DMS153 (cell line): ENCODE measurements around the gene GPC6.
"Not testable (repeated sequence)": the region's sequence is repeated elsewhere in the genome, so short reads cannot be mapped to it uniquely, and the experiment has no call there.

Source experiments
- DNase-seq: peaks from one replicate; lab custom pipeline; 2025; lab: John Stamatoyannopoulos, UW

The GPC6 gene

GRCh38 chr13:93435651-93436050 is 209.0 kb downstream of the GPC6 start:
- DNase-seq = no peak

GRCh38 chr13:93437081-93437480 is 210.5 kb downstream of the GPC6 start:
- DNase-seq = no peak

- no peak for DNase-seq
Observed at GRCh38 chr13:93446238-93446637, 219.6 kb downstream of the GPC6 start.

- DNase-seq = no peak
Observed at GRCh38 chr13:93450191-93450621, 223.6 kb downstream of the GPC6 start.

- DNase-seq = no peak
Observed at GRCh38 chr13:93450761-93451160, 224.2 kb downstream of the GPC6 start.

- DNase-seq = not testable (repeated sequence)
Observed at GRCh38 chr13:93454676-93455235, 228.1 kb downstream of the GPC6 start.

- DNase-seq = no peak
Observed at GRCh38 chr13:93455861-93456260, 229.3 kb downstream of the GPC6 start.

- no peak for DNase-seq
Observed at GRCh38 chr13:93460005-93460404, 233.4 kb downstream of the GPC6 start.

- DNase-seq = no peak
Observed at GRCh38 chr13:93462151-93462550, 235.5 kb downstream of the GPC6 start.

- no peak for DNase-seq
Observed at GRCh38 chr13:93466502-93467036, 240.0 kb downstream of the GPC6 start.

- no peak for DNase-seq
Observed at GRCh38 chr13:93467175-93467574, 240.6 kb downstream of the GPC6 start.

- DNase-seq = no peak
Observed at GRCh38 chr13:93468433-93468832, 241.8 kb downstream of the GPC6 start.

- no peak for DNase-seq
Observed at GRCh38 chr13:93472296-93472695, 245.7 kb downstream of the GPC6 start.

- no peak for DNase-seq
Observed at GRCh38 chr13:93472814-93473296, 246.2 kb downstream of the GPC6 start.

- no peak for DNase-seq
Observed at GRCh38 chr13:93473441-93474270, 247.0 kb downstream of the GPC6 start.

GRCh38 chr13:93476175-93476574 is 249.6 kb downstream of the GPC6 start:
- no peak for DNase-seq

- DNase-seq = no peak
Observed at GRCh38 chr13:93477238-93477637, 250.6 kb downstream of the GPC6 start.

GRCh38 chr13:93480553-93481106 is 254.0 kb downstream of the GPC6 start:
- DNase-seq = no peak

GRCh38 chr13:93496117-93496516 is 269.5 kb downstream of the GPC6 start:
- not testable (repeated sequence) for DNase-seq

GRCh38 chr13:93496985-93497673 is 270.5 kb downstream of the GPC6 start:
- DNase-seq = peak; percentile 67

GRCh38 chr13:93499991-93500390 is 273.4 kb downstream of the GPC6 start:
- DNase-seq = no peak

GRCh38 chr13:93502071-93502470 is 275.5 kb downstream of the GPC6 start:
- DNase-seq = no peak
